HEK293 (cell line): ENCODE measurements around the gene BAG5.

Source experiments
- BCL11A ChIP-seq: fragments of 450-650 bp; formaldehyde crosslinking; IDR thresholded peaks from 2 replicates; pipeline ENCODE4 v1.5.1; 2016; ENCODE audit warnings: low read depth, missing biosample characterization, missing genetic modification characterization
- BCL6B ChIP-seq: fragments of 450-650 bp; formaldehyde crosslinking; IDR thresholded peaks from 2 replicates; pipeline ENCODE4 v1.5.1; 2017; ENCODE audit warnings: missing biosample characterization, missing genetic modification characterization
- GLI4 ChIP-seq: fragments of 450-650 bp; formaldehyde crosslinking; IDR thresholded peaks from 2 replicates; pipeline ENCODE4 v1.5.1; 2016; ENCODE audit warnings: missing biosample characterization, missing genetic modification characterization
- KLF17 ChIP-seq: fragments of 450-650 bp; formaldehyde crosslinking; IDR thresholded peaks from 2 replicates; pipeline ENCODE4 v1.5.1; 2016; ENCODE audit warnings: missing biosample characterization, missing genetic modification characterization
- KLF8 ChIP-seq: fragments of 450-650 bp; formaldehyde crosslinking; IDR thresholded peaks from 2 replicates; pipeline ENCODE4 v1.5.1; 2016; ENCODE audit warnings: missing biosample characterization, missing genetic modification characterization
- MEIS1 ChIP-seq: sonication (generic); formaldehyde crosslinking; IDR thresholded peaks from 2 replicates; pipeline ENCODE4 v1.8.1; 2022; ENCODE audit warnings: missing genetic modification reagents, mild to moderate bottlenecking, borderline replicate concordance
- OSR2 ChIP-seq: fragments of 450-650 bp; formaldehyde crosslinking; IDR thresholded peaks from 2 replicates; pipeline ENCODE4 v1.5.1; 2016; ENCODE audit warnings: missing biosample characterization, missing genetic modification characterization
- SCRT1 ChIP-seq: fragments of 450-650 bp; formaldehyde crosslinking; IDR thresholded peaks from 2 replicates; pipeline ENCODE4 v1.5.1; 2016; ENCODE audit warnings: missing biosample characterization, missing genetic modification characterization, borderline replicate concordance
- ZBTB44 ChIP-seq: fragments of 450-650 bp; IDR thresholded peaks from 2 replicates; pipeline ENCODE4 v1.5.1; 2018; ENCODE audit warnings: missing biosample characterization, mild to moderate bottlenecking, missing genetic modification characterization
- ZBTB49 ChIP-seq: fragments of 450-650 bp; formaldehyde crosslinking; IDR thresholded peaks from 2 replicates; pipeline ENCODE4 v1.5.1; 2016; ENCODE audit warnings: missing biosample characterization, missing genetic modification characterization, low read depth
- ZBTB7A ChIP-seq: fragments of 450-650 bp; formaldehyde crosslinking; IDR thresholded peaks from 2 replicates; pipeline ENCODE4 v1.5.1; 2016; ENCODE audit warnings: low read depth, missing biosample characterization, missing genetic modification characterization
- ZBTB8A ChIP-seq: fragments of 450-650 bp; formaldehyde crosslinking; IDR thresholded peaks from 2 replicates; pipeline ENCODE4 v1.5.1; 2016; ENCODE audit warnings: missing biosample characterization, missing genetic modification characterization
- ZNF132 ChIP-seq: fragments of 450-650 bp; formaldehyde crosslinking; IDR thresholded peaks from 2 replicates; pipeline ENCODE4 v1.5.1; 2017; ENCODE audit warnings: missing biosample characterization, missing genetic modification characterization, borderline replicate concordance
- ZNF335 ChIP-seq: fragments of 450-650 bp; formaldehyde crosslinking; conservative IDR thresholded peaks from 2 replicates; pipeline ENCODE4 v1.5.1; 2016; ENCODE audit warnings: missing biosample characterization, missing genetic modification characterization
- ZNF366 ChIP-seq: fragments of 450-650 bp; formaldehyde crosslinking; conservative IDR thresholded peaks from 2 replicates; pipeline ENCODE4 v1.5.1; 2016; ENCODE audit warnings: missing biosample characterization, missing genetic modification characterization
- ZNF391 ChIP-seq: fragments of 450-650 bp; formaldehyde crosslinking; IDR thresholded peaks from 2 replicates; pipeline ENCODE4 v1.5.1; 2016; ENCODE audit warnings: low read depth, missing biosample characterization, missing genetic modification characterization, borderline replicate concordance
- ZNF530 ChIP-seq: fragments of 450-650 bp; formaldehyde crosslinking; IDR thresholded peaks from 2 replicates; pipeline ENCODE4 v1.5.1; 2016; ENCODE audit warnings: low read depth, missing biosample characterization, missing genetic modification characterization
- ZNF544 ChIP-seq: fragments of 450-650 bp; formaldehyde crosslinking; IDR thresholded peaks from 2 replicates; pipeline ENCODE4 v1.5.0; 2017; ENCODE audit warnings: missing biosample characterization, missing genetic modification characterization
- ZNF600 ChIP-seq: fragments of 450-650 bp; formaldehyde crosslinking; IDR thresholded peaks from 2 replicates; pipeline ENCODE4 v1.5.1; 2016; ENCODE audit warnings: missing biosample characterization, missing genetic modification characterization
- ZNF626 ChIP-seq: fragments of 450-650 bp; sonication (Bioruptor Pico); formaldehyde crosslinking; IDR thresholded peaks from 2 replicates; pipeline ENCODE4 v1.5.1; 2018; ENCODE audit warnings: missing biosample characterization, missing genetic modification characterization, inconsistent platforms
- ZNF645 ChIP-seq: fragments of 450-650 bp; formaldehyde crosslinking; IDR thresholded peaks from 2 replicates; pipeline ENCODE4; 2016; ENCODE audit warnings: missing biosample characterization, missing genetic modification characterization
- ZNF692 ChIP-seq: fragments of 450-650 bp; formaldehyde crosslinking; IDR thresholded peaks from 2 replicates; pipeline ENCODE4 v1.5.1; 2016; ENCODE audit warnings: missing biosample characterization, missing genetic modification characterization
- ZNF704 ChIP-seq: fragments of 450-650 bp; formaldehyde crosslinking; IDR thresholded peaks from 2 replicates; pipeline ENCODE4 v1.5.1; 2016; ENCODE audit warnings: missing biosample characterization, missing genetic modification characterization
- ZNF76 ChIP-seq: fragments of 450-650 bp; formaldehyde crosslinking; IDR thresholded peaks from 2 replicates; pipeline ENCODE4; 2016; ENCODE audit warnings: low read depth, missing biosample characterization, missing genetic modification characterization, borderline replicate concordance
- ZNF768 ChIP-seq: fragments of 450-650 bp; formaldehyde crosslinking; IDR thresholded peaks from 2 replicates; pipeline ENCODE4 v1.5.1; 2018; ENCODE audit warnings: missing biosample characterization, mild to moderate bottlenecking, missing genetic modification characterization
- ZNF777 ChIP-seq: fragments of 450-650 bp; formaldehyde crosslinking; IDR thresholded peaks from 2 replicates; pipeline ENCODE4 v1.5.1; 2017; ENCODE audit warnings: missing biosample characterization, missing genetic modification characterization, borderline replicate concordance
- ZNF785 ChIP-seq: fragments of 450-650 bp; formaldehyde crosslinking; IDR thresholded peaks from 2 replicates; pipeline ENCODE4 v1.5.1; 2016; ENCODE audit warnings: missing biosample characterization, missing genetic modification characterization
- ZNF843 ChIP-seq: fragments of 450-650 bp; formaldehyde crosslinking; IDR thresholded peaks from 2 replicates; pipeline ENCODE4 v1.5.1; 2016; ENCODE audit warnings: missing biosample characterization, missing genetic modification characterization

Gene BAG5

GRCh38 chr14:103522649-103523574 is 39.5 kb downstream of the BAG5 start, which contains the start of gene CKB (continued):
- no peak; the same call in none of the 2 replicates for TF ChIP-seq ZNF335 (tag by site-specific recombination)
- no peak for TF ChIP-seq ZNF544 (tag by site-specific recombination)
- peak; percentile 92 for TF ChIP-seq ZBTB7A
- TF ChIP-seq ZNF692 (tag by site-specific recombination), result peak; percentile 56; the same call in 1 of the 2 replicates
- no peak for TF ChIP-seq ZBTB49
- TF ChIP-seq KLF17 (tag by site-specific recombination), result peak; percentile 76
- TF ChIP-seq BCL6B (tag by site-specific recombination), result no peak
- TF ChIP-seq ZNF626 (tag by site-specific recombination), result no peak
- no peak for TF ChIP-seq ZBTB44 (tag by site-specific recombination)
- TF ChIP-seq ZNF704, result no peak
- no peak; the same call in 1 of the 2 replicates for TF ChIP-seq ZNF76 (tag by site-specific recombination)
- 0 out of 2 replicates have a peak, but pooled peaks have one; percentile 20 for TF ChIP-seq ZNF843 (tag by site-specific recombination)
- no peak for TF ChIP-seq ZNF768
- TF ChIP-seq ZNF777 (tag by site-specific recombination), result no peak
- no peak for TF ChIP-seq ZNF645 (tag by site-specific recombination)
- TF ChIP-seq ZNF530 (tag by site-specific recombination), result no peak
- peak; percentile 48; the same call in 1 of the 2 replicates for TF ChIP-seq ZNF600 (tag by site-specific recombination)
- no peak for TF ChIP-seq SCRT1 (tag by site-specific recombination)
- no peak for TF ChIP-seq ZNF785
- TF ChIP-seq GLI4 (tag by site-specific recombination), result no peak
- TF ChIP-seq ZNF391 (tag by site-specific recombination), result peak; percentile 36; the same call in 1 of the 2 replicates
- no peak for TF ChIP-seq MEIS1
- no peak for TF ChIP-seq OSR2
- TF ChIP-seq ZBTB8A (tag by site-specific recombination), result peak; percentile 91
- no peak for TF ChIP-seq ZNF132
- 0 out of 2 replicates have a peak, but pooled peaks have one; percentile 42 for TF ChIP-seq BCL11A (tag by site-specific recombination)
- no peak for TF ChIP-seq ZNF366 (tag by site-specific recombination)
- peak; percentile 80 for TF ChIP-seq KLF8
